GM23248 (cell line): ENCODE results near the gene OR1K1. TPM values are rescaled to one million over a fixed set of nuclear protein-coding genes. Genes with fewer than 3 reads are reported as not detected.

Experiments
- DNase-seq: peaks from one replicate; pipeline ENCODE4 v3.0.0-alpha.2; 2015
- H2AFZ ChIP-seq: fragments of 200-600 bp; sonication (generic); 2 replicates; pipeline ENCODE4 v1.6.1; 2016; ENCODE audit warnings: antibody characterized with exemption
- H3F3A ChIP-seq: fragments of 200-600 bp; sonication (generic); 2 replicates; pipeline ENCODE4 v1.6.1; 2016; ENCODE audit warnings: mild to moderate bottlenecking, antibody characterized with exemption, mixed run types; ENCODE audit not compliant: insufficient read depth
- H3K27ac ChIP-seq: fragments of 200-600 bp; sonication (generic); 2 replicates; pipeline ENCODE4 v1.5.1; 2016; ENCODE audit warnings: mild to moderate bottlenecking
- H3K27me3 ChIP-seq: fragments of 200-600 bp; sonication (generic); replicated peaks from 2 replicates; pipeline ENCODE4 v1.6.1; 2016; ENCODE audit warnings: mild to moderate bottlenecking; ENCODE audit not compliant: insufficient read depth
- H3K36me3 ChIP-seq: fragments of 200-600 bp; sonication (generic); 2 replicates; pipeline ENCODE4 v1.6.1; 2016; ENCODE audit warnings: low read depth, mild to moderate bottlenecking
- H3K4me1 ChIP-seq: fragments of 200-600 bp; sonication (generic); 2 replicates; pipeline ENCODE4 v1.6.1; 2016; ENCODE audit warnings: mild to moderate bottlenecking; ENCODE audit not compliant: insufficient read depth
- H3K4me2 ChIP-seq: fragments of 200-600 bp; sonication (generic); one replicate; pipeline ENCODE4 v1.6.1; 2016; ENCODE audit warnings: mild to moderate bottlenecking; ENCODE audit not compliant: unreplicated experiment
- H3K4me3 ChIP-seq: fragments of 200-600 bp; sonication (generic); 2 replicates; pipeline ENCODE4 v1.5.1; 2016; ENCODE audit warnings: mild to moderate bottlenecking
- H3K79me2 ChIP-seq: fragments of 200-600 bp; sonication (generic); 2 replicates; pipeline ENCODE4 v1.6.1; 2016; ENCODE audit warnings: mild to moderate bottlenecking; ENCODE audit not compliant: insufficient read depth
- H3K9ac ChIP-seq: fragments of 200-600 bp; sonication (generic); 2 replicates; pipeline ENCODE4 v1.6.1; 2016; ENCODE audit warnings: mild to moderate bottlenecking
- H3K9me2 ChIP-seq: fragments of 200-600 bp; sonication (generic); 2 replicates; pipeline ENCODE4 v1.6.1; 2016; ENCODE audit warnings: mixed run types, mild to moderate bottlenecking, moderate library complexity; ENCODE audit not compliant: insufficient read depth
- H3K9me3 ChIP-seq: fragments of 200-600 bp; sonication (generic); one replicate; pipeline ENCODE4 v1.6.1; 2017; ENCODE audit warnings: low read depth
- H4K20me1 ChIP-seq: fragments of 200-600 bp; sonication (generic); 2 replicates; pipeline ENCODE4 v1.6.0; 2016; ENCODE audit not compliant: insufficient read depth
- EZH2 ChIP-seq: fragments of 200-600 bp; sonication (generic); IDR thresholded peaks from 2 replicates; pipeline ENCODE4 v1.6.1; 2018; ENCODE audit warnings: antibody characterized with exemption, mild to moderate bottlenecking; ENCODE audit not compliant: insufficient read depth, poor library complexity, severe bottlenecking
- EZH2phosphoT487 ChIP-seq: fragments of 200-600 bp; sonication (generic); IDR thresholded peaks from 2 replicates; pipeline ENCODE4 v1.6.1; 2018; ENCODE audit warnings: antibody characterized with exemption, moderate library complexity, mild to moderate bottlenecking, low read depth; ENCODE audit not compliant: insufficient read depth
- WGBS, 2 experiments: methylation state at CpG; one replicate each; pipeline ENCODE4 v1.1.6; 2015 to 2017; ENCODE audit warnings: low lambda C conversion rate in 2 of 2, low coverage in 1 of 2; ENCODE audit errors: missing lambda C conversion rate in 2 of 2; 5-methylcytosine and 5-hydroxymethylcytosine counted together
- in situ Hi-C: fragments of 300-500 bp; cut with MboI; formaldehyde crosslinking; loops from 2 replicates; pipeline ENCODE4 v1.15.0; 2020
- polyA plus RNA-seq: library from polyadenylated mRNA; unstranded; fragments of >200 nt; fragmentation: Nextera tagmentation; extraction: Ambion mirVana; gene quantifications from 2 replicates; pipeline ENCODE4 v1.2.1, GENCODE V29; 2016
- total RNA-seq: library from RNA; depleted of rRNA; stranded (reverse); fragments of >200 nt; shearing (Covaris generic); gene quantifications from 2 replicates; pipeline ENCODE4 v1.2.3, GENCODE V29; 2014

OR1K1 gene
- total and polyA plus RNA-seq, 2 experiments from 2014 or later: not detected

- Histone ChIP-seq H3K4me1 (peaks cover 20% of the 10 kb centered on the region), H3K4me2 (peak overlapping the region; percentile 37), H3K9me2 (no peaks in the 10 kb centered on the region), H2AFZ (no peak overlapping the region; the same call in 1 of the 2 replicates), H4K20me1 (no peaks in the 10 kb centered on the region), H3K9ac (no peak overlapping the region), H3F3A (peaks cover 9% of the 10 kb centered on the region; the same call in 1 of the 2 replicates), H3K27ac (peak overlapping the region; percentile 48), H3K4me3 (no peak overlapping the region), H3K79me2 (no peaks in the 10 kb centered on the region), H3K27me3 (no peaks in the 10 kb centered on the region), H3K9me3 (no peaks in the 10 kb centered on the region), H3K36me3 (no peaks in the 10 kb centered on the region)
- TF ChIP-seq EZH2phosphoT487 (no peak), EZH2 (no peak)
- DNase-seq: peak; percentile 85
- 15 to 24% methylated on average over 3 of the region's 3 CpGs for WGBS, 2 experiments
- in situ Hi-C loops: no loop called here
These were observed 21.8 kb upstream of the OR1K1 start for GRCh38 chr9:122777935-122778627.

GRCh38 chr9:122779181-122779580, 20.7 kb upstream of the OR1K1 start:
- 56 to 57% methylated on average over 3 of the region's 3 CpGs for WGBS, 2 experiments
- no peaks in the 10 kb centered on the region for H3K36me3 ChIP-seq
- no peak overlapping the region for H3K4me2 ChIP-seq
- H3K9me3 ChIP-seq: no peaks in the 10 kb centered on the region
- H3F3A ChIP-seq: peaks cover 9% of the 10 kb centered on the region; the same call in 1 of the 2 replicates
- no peaks in the 10 kb centered on the region for H3K79me2 ChIP-seq
- peak overlapping the region; percentile 58 for H2AFZ ChIP-seq
- no peak overlapping the region for H3K9ac ChIP-seq
- H3K4me3 ChIP-seq: no peak overlapping the region
- H4K20me1 ChIP-seq: no peaks in the 10 kb centered on the region
- in situ Hi-C loops: no loop called here
- TF ChIP-seq EZH2 (no peak), EZH2phosphoT487 (no peak)
- peaks cover 20% of the 10 kb centered on the region for H3K4me1 ChIP-seq
- no peaks in the 10 kb centered on the region for H3K9me2 ChIP-seq
- H3K27me3 ChIP-seq: no peaks in the 10 kb centered on the region
- DNase-seq: no peak
- H3K27ac ChIP-seq: no peak overlapping the region

GRCh38 chr9:122780026-122780425, 19.9 kb upstream of the OR1K1 start:
- Histone ChIP-seq H4K20me1 (no peaks in the 10 kb centered on the region), H3K4me3 (no peak overlapping the region), H3K9ac (no peak overlapping the region), H2AFZ (no peak overlapping the region), H3K4me1 (peaks cover 21% of the 10 kb centered on the region), H3K79me2 (no peaks in the 10 kb centered on the region), H3K9me3 (no peaks in the 10 kb centered on the region), H3F3A (peaks cover 9% of the 10 kb centered on the region; the same call in 1 of the 2 replicates), H3K9me2 (no peaks in the 10 kb centered on the region), H3K27me3 (no peaks in the 10 kb centered on the region), H3K27ac (no peak overlapping the region), H3K36me3 (no peaks in the 10 kb centered on the region), H3K4me2 (no peak overlapping the region)
- WGBS, 2 experiments: 57 to 77% methylated on average over 4 of the region's 4 CpGs
- TF ChIP-seq EZH2 (no peak), EZH2phosphoT487 (no peak)
- in situ Hi-C loops: no loop called here
- no peak for DNase-seq

- Histone ChIP-seq H3K9me3 (no peaks in the 10 kb centered on the region), H3K4me2 (no peak overlapping the region), H3K27me3 (no peaks in the 10 kb centered on the region), H3K4me1 (peaks cover 28% of the 10 kb centered on the region), H3K27ac (no peak overlapping the region), H3F3A (peaks cover 9% of the 10 kb centered on the region; the same call in 1 of the 2 replicates), H3K79me2 (no peaks in the 10 kb centered on the region), H3K4me3 (no peak overlapping the region), H4K20me1 (no peaks in the 10 kb centered on the region), H2AFZ (no peak overlapping the region), H3K36me3 (no peaks in the 10 kb centered on the region), H3K9ac (no peak overlapping the region), H3K9me2 (no peaks in the 10 kb centered on the region)
- 47 to 55% methylated on average over 3 of the region's 3 CpGs for WGBS, 2 experiments
- no peak for DNase-seq
- in situ Hi-C loops: no loop called here
- no peak for TF ChIP-seq EZH2phosphoT487
- TF ChIP-seq EZH2: no peak
These were observed 18.3 kb upstream of the OR1K1 start for GRCh38 chr9:122781671-122782070.
